Epithelial cell of proximal tubule (primary cell): ENCODE results near the gene CCDC9B. TPM values are rescaled to one million over a fixed set of nuclear protein-coding genes. Genes with fewer than 3 reads are reported as not detected.

Source experiments
- DNase-seq: peaks from one replicate; pipeline ENCODE4 v3.0.0-alpha.2; 2011; ENCODE audit warnings: low read depth
- H3K4me3 ChIP-seq: 2 replicates; pipeline ENCODE4 v1.5.1; 2011; ENCODE audit warnings: low read depth, mild to moderate bottlenecking, low read length
- total RNA-seq: library from RNA; depleted of rRNA; stranded (reverse); fragments of >200 nt; gene quantifications from 2 replicates; pipeline ENCODE4 v1.2.3, GENCODE V29; 2015
- TF ChIP-seq, protein P1 (sequence below): conservative IDR thresholded peaks from 2 replicates; pipeline ENCODE4 v1.5.1; 2012; ENCODE audit warnings: low read depth, mild to moderate bottlenecking, low read length

The CCDC9B gene
- total RNA-seq, 1 donor from 2014 or later = 4.6 TPM

DNA sequence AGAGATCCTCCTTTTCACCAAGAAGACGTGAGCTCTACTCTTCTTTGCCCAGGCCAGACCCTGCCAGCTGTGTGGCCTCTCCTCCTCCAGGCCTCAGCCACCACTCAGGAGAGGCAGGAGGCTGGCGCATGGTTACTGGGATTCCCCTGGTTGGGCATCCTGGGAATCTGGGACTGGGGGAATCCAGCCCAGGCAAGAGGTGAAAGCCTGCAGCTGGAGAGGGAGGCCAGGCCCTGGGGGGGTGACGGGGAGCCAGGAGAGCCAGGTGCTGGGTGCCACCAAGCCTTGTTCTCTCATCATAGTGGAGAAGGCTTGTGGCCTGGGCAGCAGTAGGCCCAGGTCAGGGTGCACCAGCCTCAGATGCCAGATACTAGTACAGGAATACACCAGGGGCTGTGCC, 6.2 kb downstream of the CCDC9B start:
- no peak for DNase-seq
- TF ChIP-seq, protein P1, sequence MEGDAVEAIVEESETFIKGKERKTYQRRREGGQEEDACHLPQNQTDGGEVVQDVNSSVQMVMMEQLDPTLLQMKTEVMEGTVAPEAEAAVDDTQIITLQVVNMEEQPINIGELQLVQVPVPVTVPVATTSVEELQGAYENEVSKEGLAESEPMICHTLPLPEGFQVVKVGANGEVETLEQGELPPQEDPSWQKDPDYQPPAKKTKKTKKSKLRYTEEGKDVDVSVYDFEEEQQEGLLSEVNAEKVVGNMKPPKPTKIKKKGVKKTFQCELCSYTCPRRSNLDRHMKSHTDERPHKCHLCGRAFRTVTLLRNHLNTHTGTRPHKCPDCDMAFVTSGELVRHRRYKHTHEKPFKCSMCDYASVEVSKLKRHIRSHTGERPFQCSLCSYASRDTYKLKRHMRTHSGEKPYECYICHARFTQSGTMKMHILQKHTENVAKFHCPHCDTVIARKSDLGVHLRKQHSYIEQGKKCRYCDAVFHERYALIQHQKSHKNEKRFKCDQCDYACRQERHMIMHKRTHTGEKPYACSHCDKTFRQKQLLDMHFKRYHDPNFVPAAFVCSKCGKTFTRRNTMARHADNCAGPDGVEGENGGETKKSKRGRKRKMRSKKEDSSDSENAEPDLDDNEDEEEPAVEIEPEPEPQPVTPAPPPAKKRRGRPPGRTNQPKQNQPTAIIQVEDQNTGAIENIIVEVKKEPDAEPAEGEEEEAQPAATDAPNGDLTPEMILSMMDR = no peak
- no peak overlapping the region for H3K4me3 ChIP-seq

DNA sequence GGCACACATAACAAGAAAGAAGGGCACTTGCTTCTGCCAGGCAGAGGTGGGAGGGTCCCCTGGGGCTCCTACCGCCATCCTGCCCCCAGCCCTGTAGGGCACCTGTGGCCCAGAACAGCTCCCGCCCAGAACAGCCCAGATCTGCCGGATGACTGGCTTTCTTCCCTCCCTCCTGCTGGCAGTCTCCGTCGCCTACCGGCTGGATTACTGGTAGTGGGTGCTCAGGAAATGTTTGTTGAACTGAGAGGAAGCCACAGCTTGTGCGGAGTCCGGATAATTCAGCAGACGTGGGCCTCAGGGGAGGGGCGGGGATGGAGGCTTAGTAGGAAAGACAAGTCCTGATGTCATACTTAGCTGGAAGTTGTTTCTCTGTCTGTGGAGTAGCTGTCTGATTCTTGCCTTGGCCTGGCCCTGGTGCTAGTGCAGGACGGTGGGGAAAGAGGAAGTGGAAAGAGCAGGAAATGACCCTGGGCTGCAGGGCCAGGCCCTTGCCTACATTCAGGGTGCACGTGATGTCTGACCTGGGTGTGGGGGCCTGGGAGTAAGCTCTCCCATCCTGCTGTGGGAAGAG, 6.7 kb downstream of the CCDC9B start:
- no peak for DNase-seq
- H3K4me3 ChIP-seq = no peak overlapping the region
- TF ChIP-seq, protein P1 = no peak

DNA sequence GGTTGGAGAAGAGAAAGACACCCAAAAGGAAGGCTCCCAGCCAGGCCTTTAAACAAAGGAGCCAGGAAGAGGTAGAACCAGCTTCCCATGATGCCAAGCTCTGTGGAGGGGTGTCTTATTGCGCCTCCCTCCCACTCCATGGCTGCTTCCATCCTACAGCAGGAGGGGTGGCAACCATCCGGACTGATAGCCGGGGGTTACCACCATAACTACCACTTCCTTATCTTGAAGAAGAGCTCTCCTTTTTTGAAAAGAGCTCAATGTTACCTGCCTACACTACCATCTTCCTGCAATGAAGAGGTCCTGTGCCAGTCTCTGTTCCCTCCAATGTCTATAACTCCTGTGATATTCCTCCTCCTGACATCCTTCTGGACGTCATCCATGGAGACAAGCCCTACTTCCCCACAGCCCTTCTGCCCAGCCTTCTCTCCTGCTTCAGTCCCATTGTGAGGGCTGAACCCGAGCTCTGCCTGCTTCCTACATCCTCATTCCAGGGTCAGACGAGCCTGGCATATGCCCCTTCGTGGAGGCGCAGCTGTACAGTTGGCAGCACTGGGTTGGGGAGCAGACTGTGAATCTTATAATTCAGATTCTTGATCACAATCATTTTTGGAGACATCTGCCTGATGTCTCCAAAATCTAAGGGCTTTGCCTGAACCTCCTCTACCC, 8.5 kb downstream of the CCDC9B start:
- DNase-seq = no peak

DNA sequence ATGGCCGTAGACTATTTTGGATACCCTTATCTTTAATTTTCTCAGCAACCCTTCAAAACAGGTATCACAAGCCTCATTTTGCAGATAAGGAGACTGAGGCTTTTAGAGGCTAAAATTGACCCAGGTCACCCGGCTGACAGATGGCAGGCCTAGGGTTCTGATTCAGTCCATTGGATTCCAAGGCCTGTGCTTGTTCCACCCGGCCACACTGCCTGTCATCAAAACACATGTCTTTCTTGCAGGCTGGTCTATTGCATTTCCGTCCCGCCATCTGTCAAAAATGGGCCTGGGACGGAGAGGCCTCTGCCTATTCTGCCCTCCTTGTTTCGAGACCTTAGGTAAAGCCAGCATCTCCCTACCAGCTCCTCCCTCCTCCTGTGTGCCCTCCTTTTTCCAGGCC, 9.1 kb downstream of the CCDC9B start:
- TF ChIP-seq, protein P1 = no peak
- no peak for DNase-seq
- no peak overlapping the region for H3K4me3 ChIP-seq

More for the DNA sequence above, 8.5 kb downstream of the CCDC9B start:
- H3K4me3 ChIP-seq = no peak overlapping the region
- TF ChIP-seq, protein P1 = no peak

DNA sequence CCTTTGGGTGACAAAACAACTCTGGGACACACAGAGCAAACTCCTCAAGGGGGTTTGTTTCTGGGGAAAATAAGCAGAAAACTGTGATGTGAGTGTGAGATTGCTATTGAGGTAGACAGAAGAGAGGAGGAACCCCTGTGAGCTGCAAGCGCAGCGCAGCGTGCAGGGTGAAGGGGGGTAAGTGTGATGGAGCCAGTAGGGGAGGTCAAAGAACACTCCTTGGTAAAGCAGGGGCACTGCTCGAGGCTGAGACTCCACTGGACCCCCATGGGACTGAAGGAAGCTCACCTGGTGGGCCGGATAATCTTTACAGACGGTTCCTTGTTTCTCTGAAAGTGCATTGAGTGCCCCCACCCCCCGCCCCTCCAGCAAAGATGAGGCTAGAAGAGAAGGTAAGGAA, 9.7 kb downstream of the CCDC9B start:
- no peak overlapping the region for H3K4me3 ChIP-seq
- TF ChIP-seq, protein P1 = no peak
- no peak for DNase-seq

DNA sequence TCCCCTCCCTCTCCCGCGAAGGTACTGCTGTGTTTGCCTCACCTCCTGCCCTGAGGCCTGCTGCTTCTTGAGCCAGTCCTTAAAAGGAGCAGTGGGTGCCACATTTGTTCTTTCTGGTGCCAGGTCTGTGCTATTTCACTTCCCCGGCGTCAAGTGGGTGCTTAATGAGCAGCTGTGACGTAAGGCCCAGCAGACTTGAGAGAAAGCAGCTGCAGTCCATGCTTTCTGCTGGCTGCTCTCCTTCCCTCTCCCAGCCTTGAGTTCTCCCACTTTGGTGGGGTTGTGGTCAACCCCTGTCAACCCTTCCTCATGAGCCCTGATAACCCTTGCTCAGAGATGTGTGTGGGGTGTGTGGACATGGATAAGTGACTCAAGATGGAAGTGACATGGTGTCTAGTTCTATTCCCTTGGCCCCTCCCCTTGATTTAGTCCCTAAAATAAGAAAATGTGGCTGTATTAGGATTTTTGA, 10.3 kb downstream of the CCDC9B start:
- no peak for DNase-seq
- TF ChIP-seq, protein P1 = no peak
- H3K4me3 ChIP-seq = no peak overlapping the region

DNA sequence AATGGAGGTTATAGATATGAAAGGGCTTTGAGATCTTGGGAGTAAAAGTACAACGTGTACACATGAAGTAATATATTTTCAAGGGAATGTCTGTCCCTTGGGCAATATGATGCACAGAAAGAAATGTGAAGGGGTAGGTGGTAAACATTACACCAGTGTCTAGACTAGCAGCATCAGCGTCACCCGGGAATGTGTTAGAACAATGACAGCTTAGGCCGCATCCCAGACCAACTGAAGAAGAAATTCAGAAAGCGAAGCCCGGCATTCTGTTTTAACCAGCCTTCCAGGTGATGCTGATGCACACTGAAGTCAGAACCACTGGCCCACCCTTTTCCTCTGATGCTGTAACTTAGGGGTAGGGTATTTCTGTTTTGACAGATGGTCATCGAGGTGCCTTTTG, 10.9 kb downstream of the CCDC9B start:
- TF ChIP-seq, protein P1 = no peak
- no peak overlapping the region for H3K4me3 ChIP-seq
- no peak for DNase-seq
